GM12872 (cell line): ENCODE measurements around the gene NUAK2.

Experiments used
- CTCF ChIP-seq: IDR thresholded peaks from 3 replicates; pipeline ENCODE4 v1.5.1; 2011; ENCODE audit warnings: low read depth, mild to moderate bottlenecking, low read length, moderate library complexity; ENCODE audit not compliant: insufficient read depth

The NUAK2 gene

GRCh38 chr1:205279986-205280385 lies 41.6 kb downstream of the NUAK2 start:
- no peak for TF ChIP-seq CTCF

GRCh38 chr1:205276689-205277065 lies 44.9 kb downstream of the NUAK2 start:
- TF ChIP-seq CTCF: no peak

GRCh38 chr1:205275916-205276688 lies 45.4 kb downstream of the NUAK2 start:
- TF ChIP-seq CTCF: no peak

GRCh38 chr1:205275133-205275532 lies 46.4 kb downstream of the NUAK2 start:
- TF ChIP-seq CTCF: no peak

- no peak for TF ChIP-seq CTCF
Measured at GRCh38 chr1:205274041-205274691, 47.4 kb downstream of the NUAK2 start.

- TF ChIP-seq CTCF: peak; percentile 99
Measured at GRCh38 chr1:205273551-205273982, 48.0 kb downstream of the NUAK2 start.

GRCh38 chr1:205272536-205272935 lies 49.0 kb downstream of the NUAK2 start:
- no peak for TF ChIP-seq CTCF
